ENCODE results near the gene RAB7B.

The RAB7B gene

DNA sequence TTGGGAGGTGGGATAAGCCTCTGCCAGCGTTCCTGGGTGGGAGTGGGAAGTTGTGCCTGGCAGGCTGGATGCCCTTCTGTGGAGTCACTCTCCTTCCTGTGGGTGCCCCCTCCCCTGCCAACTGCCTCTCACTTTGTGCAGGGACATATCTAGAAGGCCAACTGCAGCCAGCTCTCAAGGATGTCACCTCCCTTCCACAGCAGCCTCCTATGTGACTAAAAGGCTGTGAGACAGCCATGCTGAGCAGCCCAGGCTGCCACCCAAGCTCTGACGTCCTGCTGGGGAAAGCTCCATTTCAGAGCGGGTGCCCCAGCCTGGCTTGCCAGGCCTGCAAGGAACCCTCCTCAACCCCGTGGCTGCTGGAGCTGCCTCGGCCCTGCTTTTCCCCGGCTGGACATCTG lies 40.4 kb downstream of the RAB7B start:
- DNase-seq (ENCODE audit: low read depth), result no peak
- H3K4me3 ChIP-seq (ENCODE audit: low read depth, low read length), result no peak overlapping the region

DNA sequence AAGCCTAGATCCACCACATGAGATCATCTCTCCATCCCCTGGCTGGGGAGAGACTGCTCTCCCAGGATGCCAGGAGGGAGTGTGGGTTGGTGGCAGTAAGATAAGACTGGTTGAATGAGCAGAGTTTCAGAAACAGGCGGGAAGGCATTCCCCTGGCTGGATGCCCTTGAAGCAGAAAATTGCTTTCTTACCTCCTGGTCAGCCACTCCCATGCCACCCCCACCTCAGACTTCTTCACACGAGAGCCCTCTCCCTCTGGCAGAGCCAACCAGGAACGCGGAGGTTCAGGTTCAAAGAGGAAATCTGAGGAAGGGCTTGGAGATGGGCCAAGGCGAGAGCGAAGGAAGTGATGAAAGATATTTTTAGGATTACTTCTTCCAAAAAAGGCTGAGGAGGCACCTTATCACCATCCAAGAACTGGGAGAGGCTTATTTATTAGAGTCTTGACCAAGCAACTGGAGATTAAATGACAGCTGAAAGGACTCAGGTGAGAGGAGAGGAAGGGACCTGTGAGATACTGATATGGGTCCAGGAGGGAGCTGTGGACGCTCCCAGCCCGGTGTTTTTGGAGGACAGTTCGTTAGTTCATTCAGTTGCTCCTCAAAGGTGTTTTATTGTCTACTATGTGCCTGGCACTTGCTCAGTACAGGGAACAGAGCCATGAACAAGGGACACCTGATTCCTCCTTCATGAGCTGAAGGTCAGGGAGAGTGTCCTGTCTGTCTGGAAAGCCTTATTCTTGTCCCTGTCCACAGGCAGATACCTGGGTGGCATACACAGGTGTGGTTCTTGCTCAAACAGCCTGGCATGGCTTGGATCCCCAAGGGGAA lies 41.0 kb downstream of the RAB7B start:
- no peak for DNase-seq (ENCODE audit: low read depth)
- no peak for TF ChIP-seq CTCF (conservative IDR thresholded peaks at IDR 0.05; ENCODE audit: low read depth, low read length)
- H3K4me3 ChIP-seq (ENCODE audit: low read depth, low read length), result no peak overlapping the region

More for the DNA sequence above, 40.4 kb downstream of the RAB7B start:
- TF ChIP-seq CTCF (conservative IDR thresholded peaks at IDR 0.05; ENCODE audit: low read depth, low read length), result no peak

GRCh38 chr1:205961405-205961804 lies 41.8 kb downstream of the RAB7B start:
- H3K4me3 ChIP-seq (ENCODE audit: low read depth, low read length), result no peak overlapping the region
- DNase-seq (ENCODE audit: low read depth), result no peak
- TF ChIP-seq CTCF (conservative IDR thresholded peaks at IDR 0.05; ENCODE audit: low read depth, low read length), result no peak

DNA sequence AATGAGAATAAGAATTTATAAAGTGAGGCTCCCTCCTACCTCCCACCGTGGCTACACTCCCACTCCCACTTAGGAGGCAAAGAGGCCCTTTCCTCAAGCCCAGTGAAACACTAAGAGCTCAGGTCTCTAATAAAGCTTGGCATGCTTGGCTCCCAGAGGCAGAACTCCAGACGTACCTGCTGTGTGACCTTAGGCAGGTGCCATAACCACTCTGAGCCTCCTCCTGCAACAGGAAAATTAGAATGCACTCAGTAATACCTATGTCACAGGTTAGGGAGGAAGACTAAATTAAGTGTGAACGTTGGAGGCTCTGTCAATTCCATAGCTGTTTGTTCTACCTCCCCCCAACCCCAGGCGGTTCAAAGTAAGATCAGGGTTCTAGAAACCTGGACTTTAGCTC lies 43.4 kb downstream of the RAB7B start:
- H3K4me3 ChIP-seq (ENCODE audit: low read depth, low read length), result no peak overlapping the region
- DNase-seq (ENCODE audit: low read depth), result no peak
- TF ChIP-seq CTCF (conservative IDR thresholded peaks at IDR 0.05; ENCODE audit: low read depth, low read length), result no peak

- DNase-seq (ENCODE audit: low read depth), result no peak
- H3K4me3 ChIP-seq (ENCODE audit: low read depth, low read length), result no peak overlapping the region
- TF ChIP-seq CTCF (conservative IDR thresholded peaks at IDR 0.05; ENCODE audit: low read depth, low read length), result no peak
These were observed 47.7 kb downstream of the RAB7B start for GRCh38 chr1:205955499-205955898.

GRCh38 chr1:205954819-205955404 lies 48.3 kb downstream of the RAB7B start:
- no peak overlapping the region for H3K4me3 ChIP-seq (ENCODE audit: low read depth, low read length)
- TF ChIP-seq CTCF (conservative IDR thresholded peaks at IDR 0.05; ENCODE audit: low read depth, low read length), result no peak

DNA sequence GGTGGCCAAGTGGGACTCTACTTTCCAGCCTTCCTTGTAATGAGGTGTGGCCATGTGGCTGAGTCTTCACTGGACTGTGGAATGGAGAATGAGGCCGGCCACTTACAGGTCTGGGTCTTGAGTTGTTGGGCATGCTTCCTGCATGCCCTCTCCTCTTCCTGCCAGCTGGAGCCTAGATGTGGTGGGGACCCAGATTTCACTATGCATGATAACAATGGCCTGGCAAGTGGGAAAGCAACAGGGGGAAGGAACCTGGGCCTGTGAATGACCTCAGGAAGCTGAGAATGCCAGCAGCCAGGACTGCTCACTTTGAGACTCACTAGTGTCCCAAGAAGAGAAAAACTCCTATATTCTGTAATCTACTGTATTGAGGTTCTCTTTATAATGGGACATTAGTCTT lies 51.4 kb downstream of the RAB7B start:
- no peak for TF ChIP-seq CTCF (conservative IDR thresholded peaks at IDR 0.05; ENCODE audit: low read depth, low read length)
- H3K4me3 ChIP-seq (ENCODE audit: low read depth, low read length), result no peak overlapping the region
- no peak for DNase-seq (ENCODE audit: low read depth)

More at GRCh38 chr1:205954819-205955404, 48.3 kb downstream of the RAB7B start:
- no peak for DNase-seq (ENCODE audit: low read depth)
